Body of pancreas (tissue), 4 donors: ENCODE data around the gene DLGAP1. TPM values are rescaled to one million over a fixed set of nuclear protein-coding genes. Genes with fewer than 3 reads are reported as not detected.

Experiments
- ATAC-seq: fragments of 150-250 bp; one replicate; pipeline ENCODE4 v1.9.1; 2016
- DNase-seq, 4 donors: peaks; one replicate each; pipeline ENCODE4 v3.0.0-alpha.2; 2019
- H3K27ac ChIP-seq, 4 donors: fragments of 200-600 bp; sonication (generic); 1 replicate in 3 of 4; 2 replicates in 1 of 4; pipeline versions ENCODE4 v1.5.1 to v1.6.1; 2016 to 2019; ENCODE audit warnings: mild to moderate bottlenecking in 1 of 4, mixed read lengths in 1 of 4, moderate library complexity in 1 of 4
- H3K27me3 ChIP-seq, 2 donors: fragments of 200-600 bp; sonication (generic); one replicate each; pipeline ENCODE4 v1.6.0; 2016; ENCODE audit warnings: mild to moderate bottlenecking in 1 of 2
- H3K36me3 ChIP-seq, 2 donors: fragments of 200-600 bp; sonication (generic); replicated peaks in 1 of 2; 2 replicates each; pipeline ENCODE4 v1.5.1; 2016; ENCODE audit warnings: low read depth in 2 of 2; ENCODE audit not compliant: insufficient read depth in 1 of 2
- H3K4me1 ChIP-seq: fragments of 200-600 bp; sonication (generic); one replicate; pipeline ENCODE4 v1.6.0; 2016
- H3K4me3 ChIP-seq, 2 donors: fragments of 200-600 bp; sonication (generic); 1 replicate in 1 of 2; 2 replicates in 1 of 2; pipeline ENCODE4 v1.5.1; 2016 to 2019
- H3K9me3 ChIP-seq, 3 donors: fragments of 200-600 bp; sonication (generic); 1 replicate in 2 of 3; 2 replicates in 1 of 3; pipeline ENCODE4 v1.5.1; 2016
- POLR2A ChIP-seq, 3 donors: fragments of 450-650 bp; IDR thresholded peaks; one replicate each; pipeline ENCODE4 v1.6.1; 2016; ENCODE audit warnings: antibody characterized with exemption in 3 of 3, mild to moderate bottlenecking in 2 of 3
- WGBS, 2 donors: methylation state at CpG; one replicate each; pipeline ENCODE4 v1.1.5; 2017; 5-methylcytosine and 5-hydroxymethylcytosine counted together
- intact Hi-C: fragments of 100-400 bp; cut with DNase I; formaldehyde crosslinking; loops from one replicate; pipeline ENCODE4 v1.15.1; 2023
- total RNA-seq, 2 donors: library from RNA; depleted of rRNA; stranded (reverse); fragments of >200 nt; gene quantifications; one replicate each; pipeline ENCODE4 v1.1.0, GENCODE V29; 2016
- TF ChIP-seq, protein P1 (sequence below), 7 experiments: fragments of 450-650 bp in 4 of 7; fragments of 200-600 bp in 3 of 7; sonication (generic) in 3 of 7; IDR thresholded peaks; one replicate each; pipeline ENCODE4 v1.5.1; 2016 to 2019; ENCODE audit warnings: antibody characterized with exemption in 7 of 7

The DLGAP1 gene
- total RNA-seq, 2 donors from 2014 or later: 0.52 to 7.9 TPM

DNA sequence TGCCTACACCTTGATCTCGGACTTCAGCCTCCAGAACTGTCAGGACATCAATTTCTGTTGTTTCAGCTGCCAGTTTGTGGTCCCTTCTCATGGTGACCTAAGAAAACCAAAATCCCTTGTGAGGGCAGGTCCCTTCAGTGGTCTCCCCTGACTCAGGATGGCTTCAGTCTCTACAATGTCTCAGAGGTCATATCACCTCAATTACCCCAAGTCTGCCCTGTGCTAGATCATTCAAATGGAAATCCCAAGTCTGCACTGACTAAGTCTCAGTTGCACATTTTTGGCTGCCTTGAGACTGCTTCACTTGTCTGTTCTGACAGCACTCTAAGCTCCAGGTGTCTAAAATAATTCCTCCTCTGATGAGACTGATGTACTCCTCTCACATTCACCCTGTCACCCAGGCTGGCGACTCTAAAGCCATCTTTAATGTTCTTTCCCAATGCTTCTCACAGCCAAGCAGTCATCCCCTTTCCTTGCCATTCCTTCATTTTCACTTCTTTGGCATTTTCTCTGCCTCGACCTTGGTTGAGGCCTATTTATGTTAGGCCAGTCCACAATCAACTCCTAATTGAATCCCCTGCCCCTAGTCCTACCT is 470.8 kb downstream of the DLGAP1 start:
- intact Hi-C loops: no loop called here
- Histone ChIP-seq H3K4me3 (no peak overlapping the region), H3K27ac (no peak overlapping the region), H3K27me3 (no peaks in the 10 kb centered on the region), H3K9me3 (no peaks in the 10 kb centered on the region), H3K36me3 (no peaks in the 10 kb centered on the region), H3K4me1 (no peaks in the 10 kb centered on the region)
- ATAC-seq (no peak), DNase-seq (no peak)
- 60 to 62% methylated on average over 3 of the region's 3 CpGs for WGBS, 2 donors
- TF ChIP-seq, protein P1, sequence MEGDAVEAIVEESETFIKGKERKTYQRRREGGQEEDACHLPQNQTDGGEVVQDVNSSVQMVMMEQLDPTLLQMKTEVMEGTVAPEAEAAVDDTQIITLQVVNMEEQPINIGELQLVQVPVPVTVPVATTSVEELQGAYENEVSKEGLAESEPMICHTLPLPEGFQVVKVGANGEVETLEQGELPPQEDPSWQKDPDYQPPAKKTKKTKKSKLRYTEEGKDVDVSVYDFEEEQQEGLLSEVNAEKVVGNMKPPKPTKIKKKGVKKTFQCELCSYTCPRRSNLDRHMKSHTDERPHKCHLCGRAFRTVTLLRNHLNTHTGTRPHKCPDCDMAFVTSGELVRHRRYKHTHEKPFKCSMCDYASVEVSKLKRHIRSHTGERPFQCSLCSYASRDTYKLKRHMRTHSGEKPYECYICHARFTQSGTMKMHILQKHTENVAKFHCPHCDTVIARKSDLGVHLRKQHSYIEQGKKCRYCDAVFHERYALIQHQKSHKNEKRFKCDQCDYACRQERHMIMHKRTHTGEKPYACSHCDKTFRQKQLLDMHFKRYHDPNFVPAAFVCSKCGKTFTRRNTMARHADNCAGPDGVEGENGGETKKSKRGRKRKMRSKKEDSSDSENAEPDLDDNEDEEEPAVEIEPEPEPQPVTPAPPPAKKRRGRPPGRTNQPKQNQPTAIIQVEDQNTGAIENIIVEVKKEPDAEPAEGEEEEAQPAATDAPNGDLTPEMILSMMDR (IDR thresholded peaks at IDR 0.05): no peak
- TF ChIP-seq POLR2A (IDR thresholded peaks at IDR 0.05): no peak

DNA sequence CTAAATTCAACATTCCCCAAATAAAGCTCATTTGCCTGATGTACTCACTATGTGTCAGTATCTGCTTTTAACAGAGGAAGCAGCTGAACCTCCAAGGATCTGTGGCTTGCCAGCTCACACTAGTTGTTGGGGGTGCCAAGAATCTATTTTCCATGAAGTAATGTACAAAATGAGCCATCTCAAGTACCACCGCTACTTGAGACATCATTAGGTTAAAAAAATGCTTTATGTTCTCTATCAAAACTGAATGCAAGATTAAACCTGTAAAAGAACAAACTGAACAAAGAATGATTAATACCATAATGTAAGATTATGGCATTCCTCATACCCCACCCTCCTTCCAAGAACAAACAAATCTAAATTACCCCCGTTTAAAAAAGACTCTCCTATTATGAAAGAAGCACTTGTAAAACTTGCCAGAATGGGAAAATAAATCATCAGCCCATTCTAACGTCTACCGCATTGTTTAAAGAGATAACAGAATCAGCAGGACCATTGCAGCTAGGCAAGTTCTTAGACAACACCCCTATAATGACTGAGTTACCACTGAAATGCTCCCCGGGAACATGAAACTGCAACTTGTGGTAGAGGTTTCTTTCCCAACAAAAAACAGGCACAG is 471.6 kb downstream of the DLGAP1 start:
- 16 to 19% methylated on average over 5 of the region's 5 CpGs for WGBS, 2 donors
- intact Hi-C loops: no loop called here

DNA sequence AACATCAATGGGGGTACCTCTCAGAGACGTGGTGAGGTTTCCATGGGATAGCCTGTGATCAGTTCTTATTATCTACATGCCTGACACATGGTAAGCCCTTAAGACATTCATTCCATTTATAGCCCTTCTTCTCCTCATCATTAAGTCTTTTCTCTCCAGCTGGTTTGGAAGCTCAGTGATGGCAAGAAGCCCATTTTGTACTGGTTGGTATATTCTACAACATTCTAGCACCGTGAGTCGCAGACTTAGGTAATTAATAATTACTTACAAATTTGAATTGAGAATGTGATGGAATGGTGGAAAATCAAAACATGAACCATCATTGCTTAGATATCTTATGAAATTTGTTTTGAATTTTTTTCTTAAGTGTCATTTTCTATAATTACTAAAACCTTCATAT is 472.6 kb downstream of the DLGAP1 start:
- 78% methylated on average over 3 of the region's 3 CpGs for WGBS, 2 donors
- DNase-seq: no peak
- H3K27me3 ChIP-seq: no peaks in the 10 kb centered on the region
- no peaks in the 10 kb centered on the region for H3K4me1 ChIP-seq
- TF ChIP-seq, protein P1 (IDR thresholded peaks at IDR 0.05): no peak
- TF ChIP-seq POLR2A (IDR thresholded peaks at IDR 0.05): no peak
- intact Hi-C loops: no loop called here
- ATAC-seq: no peak
- no peaks in the 10 kb centered on the region for H3K9me3 ChIP-seq
- H3K27ac ChIP-seq: no peak overlapping the region
- no peaks in the 10 kb centered on the region for H3K36me3 ChIP-seq
- no peak overlapping the region for H3K4me3 ChIP-seq

More for the DNA sequence above, 471.6 kb downstream of the DLGAP1 start:
- ATAC-seq (no peak), DNase-seq (no peak)
- no peak overlapping the region for H3K4me3 ChIP-seq
- H3K4me1 ChIP-seq: no peaks in the 10 kb centered on the region
- no peaks in the 10 kb centered on the region for H3K36me3 ChIP-seq
- H3K27ac ChIP-seq: no peak overlapping the region
- TF ChIP-seq POLR2A (IDR thresholded peaks at IDR 0.05): no peak
- TF ChIP-seq, protein P1 (IDR thresholded peaks at IDR 0.05): no peak
- no peaks in the 10 kb centered on the region for H3K27me3 ChIP-seq
- H3K9me3 ChIP-seq: no peaks in the 10 kb centered on the region

DNA sequence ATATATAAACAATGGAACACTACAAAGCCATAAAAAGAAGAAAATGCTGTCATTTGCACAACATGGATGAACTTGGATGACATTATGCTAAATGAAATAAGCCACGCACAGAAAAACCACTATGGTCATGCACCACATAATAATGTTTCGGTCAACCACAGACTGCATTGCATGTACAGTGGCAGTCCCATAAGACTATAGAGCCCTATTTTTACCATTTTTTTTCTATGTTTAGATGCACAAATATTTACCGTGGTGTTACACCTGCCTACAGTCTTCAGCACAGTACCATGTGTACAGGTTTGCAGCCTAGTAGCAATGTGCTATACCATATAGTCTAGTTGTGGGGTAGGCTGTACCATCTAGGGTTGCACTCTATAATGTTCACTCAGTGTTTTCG is 476.1 kb downstream of the DLGAP1 start:
- ATAC-seq (no peak), DNase-seq (no peak)
- no peaks in the 10 kb centered on the region for H3K9me3 ChIP-seq
- intact Hi-C loops: no loop called here
- TF ChIP-seq, protein P1 (IDR thresholded peaks at IDR 0.05): no peak
- no peak for TF ChIP-seq POLR2A (IDR thresholded peaks at IDR 0.05)
- no peak overlapping the region for H3K4me3 ChIP-seq
- WGBS, 2 donors: 90 to 95% methylated on average over 4 of the region's 4 CpGs
- no peaks in the 10 kb centered on the region for H3K36me3 ChIP-seq
- no peaks in the 10 kb centered on the region for H3K27me3 ChIP-seq
- no peaks in the 10 kb centered on the region for H3K4me1 ChIP-seq
- no peak overlapping the region for H3K27ac ChIP-seq
